HEK293 (cell line): ENCODE data around the gene ZNF274.

Source experiments
- ZBTB21 ChIP-seq: fragments of 450-650 bp; formaldehyde crosslinking; IDR thresholded peaks from 2 replicates; pipeline ENCODE4 v1.5.1; 2017; ENCODE audit warnings: missing biosample characterization, missing genetic modification characterization
- ZNF274 ChIP-seq, 2 experiments: fragments of 200-500 bp in 1 of 2; fragments of 450-650 bp in 1 of 2; sonication (Bioruptor generic) in 1 of 2; formaldehyde crosslinking in 1 of 2; IDR thresholded peaks; 2 replicates each; pipeline versions ENCODE4 v1.5.1 to v1.6.1; 2014 to 2016; ENCODE audit warnings: borderline replicate concordance in 1 of 2, inconsistent platforms in 1 of 2, low read length in 1 of 2, missing biosample characterization in 1 of 2, missing genetic modification characterization in 1 of 2
- ZNF707 ChIP-seq: fragments of 450-650 bp; formaldehyde crosslinking; IDR thresholded peaks from 2 replicates; pipeline ENCODE4 v1.5.1; 2016; ENCODE audit warnings: missing biosample characterization, missing genetic modification characterization
- TF ChIP-seq, protein P1 (sequence below): fragments of 450-650 bp; formaldehyde crosslinking; IDR thresholded peaks from 2 replicates; pipeline ENCODE4 v1.5.1; 2016; ENCODE audit warnings: missing biosample characterization, missing genetic modification characterization
- TF ChIP-seq, protein P2 (sequence below): fragments of 450-650 bp; formaldehyde crosslinking; IDR thresholded peaks from 2 replicates; pipeline ENCODE4 v1.5.1; 2016; ENCODE audit warnings: missing biosample characterization, missing genetic modification characterization
- TF ChIP-seq, protein P3 (sequence below): fragments of 450-650 bp; formaldehyde crosslinking; IDR thresholded peaks from 2 replicates; pipeline ENCODE4 v1.5.1; 2016; ENCODE audit warnings: missing biosample characterization, missing genetic modification characterization
- TF ChIP-seq, protein P4 (sequence below): fragments of 450-650 bp; formaldehyde crosslinking; IDR thresholded peaks from 2 replicates; pipeline ENCODE4 v1.5.1; 2016; ENCODE audit warnings: missing biosample characterization, missing genetic modification characterization, borderline replicate concordance
- TF ChIP-seq, protein P5 (sequence below): fragments of 450-650 bp; IDR thresholded peaks from 2 replicates; pipeline ENCODE4 v1.5.1; 2018; ENCODE audit warnings: missing biosample characterization, mild to moderate bottlenecking, missing genetic modification characterization

DNA sequence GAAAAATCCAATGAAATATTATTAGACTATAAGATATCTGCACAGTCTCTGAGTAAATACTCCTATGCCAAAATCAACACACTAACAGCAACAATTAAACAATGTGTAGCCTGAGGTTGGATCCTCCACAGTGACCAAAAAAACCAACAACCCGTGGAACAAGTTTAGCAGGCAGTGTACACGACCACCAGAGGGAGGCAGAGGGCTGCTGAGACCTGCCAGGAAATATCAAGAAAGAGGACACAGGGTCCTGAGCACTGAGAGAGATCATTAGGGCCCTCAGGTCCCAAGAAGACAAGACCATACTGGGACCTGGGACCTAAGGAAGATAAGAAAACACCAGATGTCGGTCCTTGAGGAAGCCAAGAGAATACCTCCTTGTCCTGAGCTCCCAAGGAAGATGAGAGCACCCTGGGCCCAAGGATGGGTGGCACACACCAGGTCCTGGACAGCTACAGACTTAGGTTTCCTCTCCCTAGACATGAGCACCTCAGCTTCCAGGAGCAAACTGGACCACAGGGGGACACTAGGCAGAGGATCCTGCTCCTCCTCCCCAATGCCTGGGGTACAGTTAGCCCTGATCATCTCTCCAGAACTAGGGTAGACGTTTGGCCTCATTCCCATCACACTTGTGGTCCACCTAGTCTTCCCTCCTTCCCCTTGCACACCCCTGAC is 822 bp upstream of the ZNF274 start:
- TF ChIP-seq, protein P1, sequence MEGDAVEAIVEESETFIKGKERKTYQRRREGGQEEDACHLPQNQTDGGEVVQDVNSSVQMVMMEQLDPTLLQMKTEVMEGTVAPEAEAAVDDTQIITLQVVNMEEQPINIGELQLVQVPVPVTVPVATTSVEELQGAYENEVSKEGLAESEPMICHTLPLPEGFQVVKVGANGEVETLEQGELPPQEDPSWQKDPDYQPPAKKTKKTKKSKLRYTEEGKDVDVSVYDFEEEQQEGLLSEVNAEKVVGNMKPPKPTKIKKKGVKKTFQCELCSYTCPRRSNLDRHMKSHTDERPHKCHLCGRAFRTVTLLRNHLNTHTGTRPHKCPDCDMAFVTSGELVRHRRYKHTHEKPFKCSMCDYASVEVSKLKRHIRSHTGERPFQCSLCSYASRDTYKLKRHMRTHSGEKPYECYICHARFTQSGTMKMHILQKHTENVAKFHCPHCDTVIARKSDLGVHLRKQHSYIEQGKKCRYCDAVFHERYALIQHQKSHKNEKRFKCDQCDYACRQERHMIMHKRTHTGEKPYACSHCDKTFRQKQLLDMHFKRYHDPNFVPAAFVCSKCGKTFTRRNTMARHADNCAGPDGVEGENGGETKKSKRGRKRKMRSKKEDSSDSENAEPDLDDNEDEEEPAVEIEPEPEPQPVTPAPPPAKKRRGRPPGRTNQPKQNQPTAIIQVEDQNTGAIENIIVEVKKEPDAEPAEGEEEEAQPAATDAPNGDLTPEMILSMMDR (tag by site-specific recombination): peak; percentile 9; the same call in 1 of the 2 replicates
- no peak for TF ChIP-seq ZBTB21
- TF ChIP-seq ZNF274 (IDR thresholded peaks at IDR 0.05; ENCODE audit: low read length): no peak
- no peak for TF ChIP-seq ZNF274 (tag by site-specific recombination; IDR thresholded peaks at IDR 0.05; ENCODE audit: borderline replicate concordance)
- no peak for TF ChIP-seq ZNF707 (tag by site-specific recombination)
- TF ChIP-seq, protein P2, sequence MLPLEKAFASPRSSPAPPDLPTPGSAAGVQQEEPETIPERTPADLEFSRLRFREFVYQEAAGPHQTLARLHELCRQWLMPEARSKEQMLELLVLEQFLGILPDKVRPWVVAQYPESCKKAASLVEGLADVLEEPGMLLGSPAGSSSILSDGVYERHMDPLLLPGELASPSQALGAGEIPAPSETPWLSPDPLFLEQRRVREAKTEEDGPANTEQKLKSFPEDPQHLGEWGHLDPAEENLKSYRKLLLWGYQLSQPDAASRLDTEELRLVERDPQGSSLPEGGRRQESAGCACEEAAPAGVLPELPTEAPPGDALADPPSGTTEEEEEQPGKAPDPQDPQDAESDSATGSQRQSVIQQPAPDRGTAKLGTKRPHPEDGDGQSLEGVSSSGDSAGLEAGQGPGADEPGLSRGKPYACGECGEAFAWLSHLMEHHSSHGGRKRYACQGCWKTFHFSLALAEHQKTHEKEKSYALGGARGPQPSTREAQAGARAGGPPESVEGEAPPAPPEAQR: no peak
- TF ChIP-seq, protein P3, sequence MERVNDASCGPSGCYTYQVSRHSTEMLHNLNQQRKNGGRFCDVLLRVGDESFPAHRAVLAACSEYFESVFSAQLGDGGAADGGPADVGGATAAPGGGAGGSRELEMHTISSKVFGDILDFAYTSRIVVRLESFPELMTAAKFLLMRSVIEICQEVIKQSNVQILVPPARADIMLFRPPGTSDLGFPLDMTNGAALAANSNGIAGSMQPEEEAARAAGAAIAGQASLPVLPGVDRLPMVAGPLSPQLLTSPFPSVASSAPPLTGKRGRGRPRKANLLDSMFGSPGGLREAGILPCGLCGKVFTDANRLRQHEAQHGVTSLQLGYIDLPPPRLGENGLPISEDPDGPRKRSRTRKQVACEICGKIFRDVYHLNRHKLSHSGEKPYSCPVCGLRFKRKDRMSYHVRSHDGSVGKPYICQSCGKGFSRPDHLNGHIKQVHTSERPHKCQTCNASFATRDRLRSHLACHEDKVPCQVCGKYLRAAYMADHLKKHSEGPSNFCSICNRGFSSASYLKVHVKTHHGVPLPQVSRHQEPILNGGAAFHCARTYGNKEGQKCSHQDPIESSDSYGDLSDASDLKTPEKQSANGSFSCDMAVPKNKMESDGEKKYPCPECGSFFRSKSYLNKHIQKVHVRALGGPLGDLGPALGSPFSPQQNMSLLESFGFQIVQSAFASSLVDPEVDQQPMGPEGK (tag by site-specific recombination): no peak
- TF ChIP-seq, protein P4, sequence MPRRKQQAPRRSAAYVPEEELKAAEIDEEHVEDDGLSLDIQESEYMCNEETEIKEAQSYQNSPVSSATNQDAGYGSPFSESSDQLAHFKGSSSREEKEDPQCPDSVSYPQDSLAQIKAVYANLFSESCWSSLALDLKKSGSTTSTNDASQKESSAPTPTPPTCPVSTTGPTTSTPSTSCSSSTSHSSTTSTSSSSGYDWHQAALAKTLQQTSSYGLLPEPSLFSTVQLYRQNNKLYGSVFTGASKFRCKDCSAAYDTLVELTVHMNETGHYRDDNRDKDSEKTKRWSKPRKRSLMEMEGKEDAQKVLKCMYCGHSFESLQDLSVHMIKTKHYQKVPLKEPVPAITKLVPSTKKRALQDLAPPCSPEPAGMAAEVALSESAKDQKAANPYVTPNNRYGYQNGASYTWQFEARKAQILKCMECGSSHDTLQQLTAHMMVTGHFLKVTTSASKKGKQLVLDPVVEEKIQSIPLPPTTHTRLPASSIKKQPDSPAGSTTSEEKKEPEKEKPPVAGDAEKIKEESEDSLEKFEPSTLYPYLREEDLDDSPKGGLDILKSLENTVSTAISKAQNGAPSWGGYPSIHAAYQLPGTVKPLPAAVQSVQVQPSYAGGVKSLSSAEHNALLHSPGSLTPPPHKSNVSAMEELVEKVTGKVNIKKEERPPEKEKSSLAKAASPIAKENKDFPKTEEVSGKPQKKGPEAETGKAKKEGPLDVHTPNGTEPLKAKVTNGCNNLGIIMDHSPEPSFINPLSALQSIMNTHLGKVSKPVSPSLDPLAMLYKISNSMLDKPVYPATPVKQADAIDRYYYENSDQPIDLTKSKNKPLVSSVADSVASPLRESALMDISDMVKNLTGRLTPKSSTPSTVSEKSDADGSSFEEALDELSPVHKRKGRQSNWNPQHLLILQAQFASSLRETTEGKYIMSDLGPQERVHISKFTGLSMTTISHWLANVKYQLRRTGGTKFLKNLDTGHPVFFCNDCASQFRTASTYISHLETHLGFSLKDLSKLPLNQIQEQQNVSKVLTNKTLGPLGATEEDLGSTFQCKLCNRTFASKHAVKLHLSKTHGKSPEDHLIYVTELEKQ: no peak
- TF ChIP-seq, protein P5, sequence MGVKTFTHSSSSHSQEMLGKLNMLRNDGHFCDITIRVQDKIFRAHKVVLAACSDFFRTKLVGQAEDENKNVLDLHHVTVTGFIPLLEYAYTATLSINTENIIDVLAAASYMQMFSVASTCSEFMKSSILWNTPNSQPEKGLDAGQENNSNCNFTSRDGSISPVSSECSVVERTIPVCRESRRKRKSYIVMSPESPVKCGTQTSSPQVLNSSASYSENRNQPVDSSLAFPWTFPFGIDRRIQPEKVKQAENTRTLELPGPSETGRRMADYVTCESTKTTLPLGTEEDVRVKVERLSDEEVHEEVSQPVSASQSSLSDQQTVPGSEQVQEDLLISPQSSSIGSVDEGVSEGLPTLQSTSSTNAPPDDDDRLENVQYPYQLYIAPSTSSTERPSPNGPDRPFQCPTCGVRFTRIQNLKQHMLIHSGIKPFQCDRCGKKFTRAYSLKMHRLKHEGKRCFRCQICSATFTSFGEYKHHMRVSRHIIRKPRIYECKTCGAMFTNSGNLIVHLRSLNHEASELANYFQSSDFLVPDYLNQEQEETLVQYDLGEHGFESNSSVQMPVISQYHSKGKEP (tag by site-specific recombination): no peak
